ENCODE results near the gene ANKLE2. TPM values are rescaled to one million over a fixed set of nuclear protein-coding genes. Genes with fewer than 3 reads are reported as not detected.
A peak's percentile ranks its signal among the peaks of the same experiment; 100 is the strongest.
"Not testable (repeated sequence)": the region's sequence is repeated elsewhere in the genome, so short reads cannot be mapped to it uniquely, and the experiment has no call there.

Gene ANKLE2
- total RNA-seq, 1 donor from 2014 or later = 96.4 TPM

GRCh38 chr12:132695431-132695830 lies 66.2 kb downstream of the ANKLE2 start:
- Mint-ChIP-seq H3K4me3 (ENCODE audit: unreplicated experiment) (no peak overlapping the region), H3K36me3 (ENCODE audit: low read depth) (peaks cover 13% of the 10 kb centered on the region), H3K27ac (ENCODE audit: unreplicated experiment) (no peak overlapping the region), H3K27me3 (ENCODE audit: low read depth) (no peaks in the 10 kb centered on the region), H3K9me3 (ENCODE audit: low read depth) (no peaks in the 10 kb centered on the region), H3K4me1 (ENCODE audit: low read depth) (peaks cover 16% of the 10 kb centered on the region)
- no peak for TF ChIP-seq CTCF (IDR thresholded peaks at IDR 0.05)
- no peak for DNase-seq (ENCODE audit: low spot score)

GRCh38 chr12:132694888-132695287 lies 66.7 kb downstream of the ANKLE2 start:
- not testable (repeated sequence) for H3K27me3 Mint-ChIP-seq (ENCODE audit: low read depth); H3K27ac Mint-ChIP-seq (ENCODE audit: unreplicated experiment); H3K9me3 Mint-ChIP-seq (ENCODE audit: low read depth); DNase-seq (ENCODE audit: low spot score); H3K4me3 Mint-ChIP-seq (ENCODE audit: unreplicated experiment)
- H3K36me3 Mint-ChIP-seq (ENCODE audit: low read depth) = peaks cover 10% of the 10 kb centered on the region
- peaks cover 16% of the 10 kb centered on the region for H3K4me1 Mint-ChIP-seq (ENCODE audit: low read depth)

GRCh38 chr12:132692030-132692429 lies 69.6 kb downstream of the ANKLE2 start:
- Mint-ChIP-seq H3K27ac (ENCODE audit: unreplicated experiment) (peak overlapping the region; percentile 79), H3K4me1 (ENCODE audit: low read depth) (peaks cover 23% of the 10 kb centered on the region)
- H3K4me3 Mint-ChIP-seq (ENCODE audit: unreplicated experiment); H3K9me3 Mint-ChIP-seq (ENCODE audit: low read depth); DNase-seq (ENCODE audit: low spot score); H3K27me3 Mint-ChIP-seq (ENCODE audit: low read depth); H3K36me3 Mint-ChIP-seq (ENCODE audit: low read depth): not testable (repeated sequence)

GRCh38 chr12:132690112-132690511 lies 71.5 kb downstream of the ANKLE2 start:
- no peak for TF ChIP-seq CTCF (IDR thresholded peaks at IDR 0.05)
- H3K9me3 Mint-ChIP-seq (ENCODE audit: low read depth) = no peaks in the 10 kb centered on the region
- H3K27me3 Mint-ChIP-seq (ENCODE audit: low read depth) = no peaks in the 10 kb centered on the region
- no peaks in the 10 kb centered on the region for H3K36me3 Mint-ChIP-seq (ENCODE audit: low read depth)
- peak overlapping the region; percentile 18 for H3K27ac Mint-ChIP-seq (ENCODE audit: unreplicated experiment)
- peaks cover 35% of the 10 kb centered on the region for H3K4me1 Mint-ChIP-seq (ENCODE audit: low read depth)
- DNase-seq (ENCODE audit: low spot score) = no peak
- H3K4me3 Mint-ChIP-seq (ENCODE audit: unreplicated experiment) = no peak overlapping the region

- DNase-seq (ENCODE audit: low spot score) = no peak
- no peak for TF ChIP-seq CTCF (IDR thresholded peaks at IDR 0.05)
- Mint-ChIP-seq H3K9me3 (ENCODE audit: low read depth) (no peaks in the 10 kb centered on the region), H3K27ac (ENCODE audit: unreplicated experiment) (no peak overlapping the region), H3K36me3 (ENCODE audit: low read depth) (no peaks in the 10 kb centered on the region), H3K4me1 (ENCODE audit: low read depth) (peaks cover 36% of the 10 kb centered on the region), H3K4me3 (ENCODE audit: unreplicated experiment) (peak overlapping the region; percentile 49), H3K27me3 (ENCODE audit: low read depth) (no peaks in the 10 kb centered on the region)
Measured at GRCh38 chr12:132689227-132689626, 72.4 kb downstream of the ANKLE2 start.

- H3K4me1 Mint-ChIP-seq (ENCODE audit: low read depth) = peaks cover 36% of the 10 kb centered on the region
- H3K27me3 Mint-ChIP-seq (ENCODE audit: low read depth) = no peaks in the 10 kb centered on the region
- H3K36me3 Mint-ChIP-seq (ENCODE audit: low read depth) = no peaks in the 10 kb centered on the region
- peak within 1 kb of the TSS; percentile 54 for H3K27ac Mint-ChIP-seq (ENCODE audit: unreplicated experiment)
- TF ChIP-seq CTCF (IDR thresholded peaks at IDR 0.05) = peak; percentile 4
- H3K4me3 Mint-ChIP-seq (ENCODE audit: unreplicated experiment) = peak within 1 kb of the TSS; percentile 69
- no peaks in the 10 kb centered on the region for H3K9me3 Mint-ChIP-seq (ENCODE audit: low read depth)
- no peak for DNase-seq (ENCODE audit: low spot score)
Measured at GRCh38 chr12:132687211-132688164, 74.1 kb downstream of the ANKLE2 start, which contains the start of the genes POLE and PXMP2. Gene POLE (minus strand): TSS chr12:132687342. CDS start chr12:132687315, 27 bp downstream. Gene PXMP2 (plus strand): TSS chr12:132687587. CDS start chr12:132687671, 84 bp downstream.

All from chondrocyte (in vitro differentiated cells).